K562 (cell line): ENCODE data around the gene HCFC1R1. TPM values are rescaled to one million over a fixed set of nuclear protein-coding genes. Genes with fewer than 3 reads are reported as not detected.

Experiments used
- FOSL1 ChIP-seq: fragments of 200-800 bp; sonication (Bioruptor generic); conservative IDR thresholded peaks from 2 replicates; pipeline ENCODE4 v1.6.1; 2016; ENCODE audit warnings: missing genetic modification characterization, missing compliant biosample characterization
- HOXB6 ChIP-seq: fragments of 250-450 bp; sonication (Bioruptor Pico); IDR thresholded peaks from 2 replicates; pipeline ENCODE4 v1.5.1; 2022; ENCODE audit warnings: mild to moderate bottlenecking, borderline replicate concordance
- MCM7 ChIP-seq, 2 experiments: fragments of 450-650 bp; IDR thresholded peaks; 2 replicates each; pipeline ENCODE4 v1.6.1; 2016 to 2018
- NCOA2 ChIP-seq, 2 experiments: fragments of 450-650 bp; IDR thresholded peaks; 2 replicates each; pipeline ENCODE4 v1.6.1; 2018; ENCODE audit warnings: mild to moderate bottlenecking in 2 of 2, moderate library complexity in 1 of 2; ENCODE audit not compliant: partially characterized antibody in 2 of 2
- SMARCA5 ChIP-seq: fragments of 450-650 bp; IDR thresholded peaks from 2 replicates; pipeline ENCODE4 v1.6.1; 2016
- SMARCE1 ChIP-seq: fragments of 450-650 bp; IDR thresholded peaks from 2 replicates; pipeline ENCODE4 v1.7.1; 2016; ENCODE audit warnings: mild to moderate bottlenecking
- SMC3 ChIP-seq: conservative IDR thresholded peaks from 2 replicates; pipeline ENCODE4 v1.6.1; 2011; ENCODE audit warnings: low read depth, low read length, improper control_type of control experiment; ENCODE audit not compliant: insufficient read depth
- SUPT5H ChIP-seq: fragments of 450-650 bp; IDR thresholded peaks from 2 replicates; pipeline ENCODE4 v1.6.1; 2016
- polyA plus RNA-seq, 8 experiments: library from polyadenylated mRNA; depleted of rRNA in 4 of 8; stranded (reverse) in 5 of 8; unstranded in 3 of 8; fragments of >200 nt; fragmentation: Nextera tagmentation in 2 of 8; fragmentation: Illumina TruSeq in 1 of 8; extraction: Ambion mirVana in 2 of 8; extraction: Trizol in 1 of 8; gene quantifications; 2 replicates each; pipeline versions ENCODE4 v1.2.1 to v1.2.3, GENCODE V29; 2011 to 2014; ENCODE audit warnings: inconsistent platforms in 1 of 8, missing spikeins in 1 of 8
- total RNA-seq, 7 experiments: library from RNA; depleted of rRNA in 6 of 7; stranded (reverse); fragments of >200 nt in 6 of 7; fragmentation: Illumina TruSeq in 2 of 7; extraction: Trizol in 2 of 7; gene quantifications; 2 replicates each; pipeline versions ENCODE4 v1.2.1 to v1.2.3, GENCODE V29; 2011 to 2021; ENCODE audit warnings: low replicate concordance in 1 of 7
- TF ChIP-seq, protein P1 (sequence below): fragments of 450-650 bp; IDR thresholded peaks from 2 replicates; pipeline ENCODE4 v1.6.1; 2016; ENCODE audit warnings: mild to moderate bottlenecking, moderate library complexity
- TF ChIP-seq, protein P2 (sequence below): fragments of 450-650 bp; IDR thresholded peaks from 2 replicates; pipeline ENCODE4 v1.6.1; 2017; ENCODE audit warnings: antibody characterized with exemption, mild to moderate bottlenecking

Gene HCFC1R1
- total and polyA plus RNA-seq, 9 of the 15 experiments (the other 6 are each of a cell fraction or from before 2014, with no cell fraction given) = 2.2 to 29.0 (median 11.2) TPM

DNA sequence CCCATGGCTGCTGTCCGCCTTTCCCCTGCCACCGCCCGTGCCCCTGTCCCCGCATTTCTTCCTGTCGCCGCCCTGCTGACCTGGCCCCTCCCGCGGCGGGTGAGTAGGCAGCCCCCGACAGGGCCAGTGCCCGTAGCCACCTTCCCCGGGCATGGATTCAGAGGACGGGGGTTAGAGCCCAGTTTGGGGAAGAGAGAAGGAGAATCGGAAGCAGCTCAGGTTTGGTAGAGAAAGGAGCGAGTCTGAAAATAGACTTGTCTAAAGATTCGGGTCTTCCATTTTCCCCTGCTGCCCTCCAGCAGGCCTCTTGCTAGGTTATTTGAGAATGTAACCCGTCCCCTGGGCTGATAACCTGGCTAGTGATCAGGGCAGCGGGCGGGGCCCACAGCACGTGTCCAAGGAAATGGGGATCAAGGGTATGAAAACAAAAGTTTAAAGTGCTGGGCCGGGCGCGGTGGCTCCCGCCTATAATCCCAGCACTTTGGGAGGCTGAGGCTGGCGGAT, 18.9 kb downstream of the HCFC1R1 start (continued):
- TF ChIP-seq, protein P1, sequence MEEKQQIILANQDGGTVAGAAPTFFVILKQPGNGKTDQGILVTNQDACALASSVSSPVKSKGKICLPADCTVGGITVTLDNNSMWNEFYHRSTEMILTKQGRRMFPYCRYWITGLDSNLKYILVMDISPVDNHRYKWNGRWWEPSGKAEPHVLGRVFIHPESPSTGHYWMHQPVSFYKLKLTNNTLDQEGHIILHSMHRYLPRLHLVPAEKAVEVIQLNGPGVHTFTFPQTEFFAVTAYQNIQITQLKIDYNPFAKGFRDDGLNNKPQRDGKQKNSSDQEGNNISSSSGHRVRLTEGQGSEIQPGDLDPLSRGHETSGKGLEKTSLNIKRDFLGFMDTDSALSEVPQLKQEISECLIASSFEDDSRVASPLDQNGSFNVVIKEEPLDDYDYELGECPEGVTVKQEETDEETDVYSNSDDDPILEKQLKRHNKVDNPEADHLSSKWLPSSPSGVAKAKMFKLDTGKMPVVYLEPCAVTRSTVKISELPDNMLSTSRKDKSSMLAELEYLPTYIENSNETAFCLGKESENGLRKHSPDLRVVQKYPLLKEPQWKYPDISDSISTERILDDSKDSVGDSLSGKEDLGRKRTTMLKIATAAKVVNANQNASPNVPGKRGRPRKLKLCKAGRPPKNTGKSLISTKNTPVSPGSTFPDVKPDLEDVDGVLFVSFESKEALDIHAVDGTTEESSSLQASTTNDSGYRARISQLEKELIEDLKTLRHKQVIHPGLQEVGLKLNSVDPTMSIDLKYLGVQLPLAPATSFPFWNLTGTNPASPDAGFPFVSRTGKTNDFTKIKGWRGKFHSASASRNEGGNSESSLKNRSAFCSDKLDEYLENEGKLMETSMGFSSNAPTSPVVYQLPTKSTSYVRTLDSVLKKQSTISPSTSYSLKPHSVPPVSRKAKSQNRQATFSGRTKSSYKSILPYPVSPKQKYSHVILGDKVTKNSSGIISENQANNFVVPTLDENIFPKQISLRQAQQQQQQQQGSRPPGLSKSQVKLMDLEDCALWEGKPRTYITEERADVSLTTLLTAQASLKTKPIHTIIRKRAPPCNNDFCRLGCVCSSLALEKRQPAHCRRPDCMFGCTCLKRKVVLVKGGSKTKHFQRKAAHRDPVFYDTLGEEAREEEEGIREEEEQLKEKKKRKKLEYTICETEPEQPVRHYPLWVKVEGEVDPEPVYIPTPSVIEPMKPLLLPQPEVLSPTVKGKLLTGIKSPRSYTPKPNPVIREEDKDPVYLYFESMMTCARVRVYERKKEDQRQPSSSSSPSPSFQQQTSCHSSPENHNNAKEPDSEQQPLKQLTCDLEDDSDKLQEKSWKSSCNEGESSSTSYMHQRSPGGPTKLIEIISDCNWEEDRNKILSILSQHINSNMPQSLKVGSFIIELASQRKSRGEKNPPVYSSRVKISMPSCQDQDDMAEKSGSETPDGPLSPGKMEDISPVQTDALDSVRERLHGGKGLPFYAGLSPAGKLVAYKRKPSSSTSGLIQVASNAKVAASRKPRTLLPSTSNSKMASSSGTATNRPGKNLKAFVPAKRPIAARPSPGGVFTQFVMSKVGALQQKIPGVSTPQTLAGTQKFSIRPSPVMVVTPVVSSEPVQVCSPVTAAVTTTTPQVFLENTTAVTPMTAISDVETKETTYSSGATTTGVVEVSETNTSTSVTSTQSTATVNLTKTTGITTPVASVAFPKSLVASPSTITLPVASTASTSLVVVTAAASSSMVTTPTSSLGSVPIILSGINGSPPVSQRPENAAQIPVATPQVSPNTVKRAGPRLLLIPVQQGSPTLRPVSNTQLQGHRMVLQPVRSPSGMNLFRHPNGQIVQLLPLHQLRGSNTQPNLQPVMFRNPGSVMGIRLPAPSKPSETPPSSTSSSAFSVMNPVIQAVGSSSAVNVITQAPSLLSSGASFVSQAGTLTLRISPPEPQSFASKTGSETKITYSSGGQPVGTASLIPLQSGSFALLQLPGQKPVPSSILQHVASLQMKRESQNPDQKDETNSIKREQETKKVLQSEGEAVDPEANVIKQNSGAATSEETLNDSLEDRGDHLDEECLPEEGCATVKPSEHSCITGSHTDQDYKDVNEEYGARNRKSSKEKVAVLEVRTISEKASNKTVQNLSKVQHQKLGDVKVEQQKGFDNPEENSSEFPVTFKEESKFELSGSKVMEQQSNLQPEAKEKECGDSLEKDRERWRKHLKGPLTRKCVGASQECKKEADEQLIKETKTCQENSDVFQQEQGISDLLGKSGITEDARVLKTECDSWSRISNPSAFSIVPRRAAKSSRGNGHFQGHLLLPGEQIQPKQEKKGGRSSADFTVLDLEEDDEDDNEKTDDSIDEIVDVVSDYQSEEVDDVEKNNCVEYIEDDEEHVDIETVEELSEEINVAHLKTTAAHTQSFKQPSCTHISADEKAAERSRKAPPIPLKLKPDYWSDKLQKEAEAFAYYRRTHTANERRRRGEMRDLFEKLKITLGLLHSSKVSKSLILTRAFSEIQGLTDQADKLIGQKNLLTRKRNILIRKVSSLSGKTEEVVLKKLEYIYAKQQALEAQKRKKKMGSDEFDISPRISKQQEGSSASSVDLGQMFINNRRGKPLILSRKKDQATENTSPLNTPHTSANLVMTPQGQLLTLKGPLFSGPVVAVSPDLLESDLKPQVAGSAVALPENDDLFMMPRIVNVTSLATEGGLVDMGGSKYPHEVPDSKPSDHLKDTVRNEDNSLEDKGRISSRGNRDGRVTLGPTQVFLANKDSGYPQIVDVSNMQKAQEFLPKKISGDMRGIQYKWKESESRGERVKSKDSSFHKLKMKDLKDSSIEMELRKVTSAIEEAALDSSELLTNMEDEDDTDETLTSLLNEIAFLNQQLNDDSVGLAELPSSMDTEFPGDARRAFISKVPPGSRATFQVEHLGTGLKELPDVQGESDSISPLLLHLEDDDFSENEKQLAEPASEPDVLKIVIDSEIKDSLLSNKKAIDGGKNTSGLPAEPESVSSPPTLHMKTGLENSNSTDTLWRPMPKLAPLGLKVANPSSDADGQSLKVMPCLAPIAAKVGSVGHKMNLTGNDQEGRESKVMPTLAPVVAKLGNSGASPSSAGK = peak; percentile 71
- TF ChIP-seq, protein P2, sequence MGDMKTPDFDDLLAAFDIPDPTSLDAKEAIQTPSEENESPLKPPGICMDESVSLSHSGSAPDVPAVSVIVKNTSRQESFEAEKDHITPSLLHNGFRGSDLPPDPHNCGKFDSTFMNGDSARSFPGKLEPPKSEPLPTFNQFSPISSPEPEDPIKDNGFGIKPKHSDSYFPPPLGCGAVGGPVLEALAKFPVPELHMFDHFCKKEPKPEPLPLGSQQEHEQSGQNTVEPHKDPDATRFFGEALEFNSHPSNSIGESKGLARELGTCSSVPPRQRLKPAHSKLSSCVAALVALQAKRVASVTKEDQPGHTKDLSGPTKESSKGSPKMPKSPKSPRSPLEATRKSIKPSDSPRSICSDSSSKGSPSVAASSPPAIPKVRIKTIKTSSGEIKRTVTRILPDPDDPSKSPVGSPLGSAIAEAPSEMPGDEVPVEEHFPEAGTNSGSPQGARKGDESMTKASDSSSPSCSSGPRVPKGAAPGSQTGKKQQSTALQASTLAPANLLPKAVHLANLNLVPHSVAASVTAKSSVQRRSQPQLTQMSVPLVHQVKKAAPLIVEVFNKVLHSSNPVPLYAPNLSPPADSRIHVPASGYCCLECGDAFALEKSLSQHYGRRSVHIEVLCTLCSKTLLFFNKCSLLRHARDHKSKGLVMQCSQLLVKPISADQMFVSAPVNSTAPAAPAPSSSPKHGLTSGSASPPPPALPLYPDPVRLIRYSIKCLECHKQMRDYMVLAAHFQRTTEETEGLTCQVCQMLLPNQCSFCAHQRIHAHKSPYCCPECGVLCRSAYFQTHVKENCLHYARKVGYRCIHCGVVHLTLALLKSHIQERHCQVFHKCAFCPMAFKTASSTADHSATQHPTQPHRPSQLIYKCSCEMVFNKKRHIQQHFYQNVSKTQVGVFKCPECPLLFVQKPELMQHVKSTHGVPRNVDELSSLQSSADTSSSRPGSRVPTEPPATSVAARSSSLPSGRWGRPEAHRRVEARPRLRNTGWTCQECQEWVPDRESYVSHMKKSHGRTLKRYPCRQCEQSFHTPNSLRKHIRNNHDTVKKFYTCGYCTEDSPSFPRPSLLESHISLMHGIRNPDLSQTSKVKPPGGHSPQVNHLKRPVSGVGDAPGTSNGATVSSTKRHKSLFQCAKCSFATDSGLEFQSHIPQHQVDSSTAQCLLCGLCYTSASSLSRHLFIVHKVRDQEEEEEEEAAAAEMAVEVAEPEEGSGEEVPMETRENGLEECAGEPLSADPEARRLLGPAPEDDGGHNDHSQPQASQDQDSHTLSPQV = peak; percentile 56
- TF ChIP-seq SMARCA5 = no peak
- peak; percentile 32; the same call in 1 of the 2 replicates for TF ChIP-seq FOSL1 (tag)
- TF ChIP-seq SMC3 = no peak
- TF ChIP-seq HOXB6 (CRISPR knock-in tag) = no peak
- no peak for TF ChIP-seq MCM7 (IDR thresholded peaks at IDR 0.05)
- peak; percentile 53 for TF ChIP-seq SUPT5H
- TF ChIP-seq SMARCE1 = peak; percentile 61
- no peak for TF ChIP-seq NCOA2 (IDR thresholded peaks at IDR 0.05; ENCODE audit: partially characterized antibody in 2 of 2)
